Neural progenitor cell (in vitro differentiated cells): ENCODE data around the gene RAB6B. TPM values are rescaled to one million over a fixed set of nuclear protein-coding genes. Genes with fewer than 3 reads are reported as not detected.

Experiments
- DNase-seq: peaks from one replicate; pipeline ENCODE4 v3.0.0-alpha.2; 2016; ENCODE audit warnings: low spot score
- H2AFZ ChIP-seq: fragments of 200-600 bp; sonication (generic); replicated peaks from 2 replicates; pipeline ENCODE4 v1.6.1; 2016; ENCODE audit warnings: antibody characterized with exemption
- H3F3A ChIP-seq: fragments of 200-600 bp; sonication (generic); 2 replicates; pipeline ENCODE4 v1.6.1; 2016; ENCODE audit warnings: antibody characterized with exemption, low read depth
- H3K27ac ChIP-seq: fragments of 200-600 bp; sonication (generic); 2 replicates; pipeline ENCODE4 v1.5.1; 2016; ENCODE audit warnings: mild to moderate bottlenecking
- H3K27me3 ChIP-seq: fragments of 200-600 bp; sonication (generic); 2 replicates; pipeline ENCODE4 v1.6.1; 2016; ENCODE audit warnings: mild to moderate bottlenecking, moderate library complexity
- H3K36me3 ChIP-seq: fragments of 200-600 bp; sonication (generic); 2 replicates; pipeline ENCODE4 v1.5.1; 2016
- H3K4me1 ChIP-seq: fragments of 200-600 bp; sonication (generic); 2 replicates; pipeline ENCODE4 v1.6.1; 2016; ENCODE audit warnings: mixed run types
- H3K4me2 ChIP-seq: fragments of 200-600 bp; sonication (generic); 2 replicates; pipeline ENCODE4 v1.6.1; 2016
- H3K4me3 ChIP-seq: fragments of 200-600 bp; sonication (generic); 2 replicates; pipeline ENCODE4 v1.5.1; 2016
- H3K79me2 ChIP-seq: fragments of 200-600 bp; sonication (generic); 2 replicates; pipeline ENCODE4 v1.6.1; 2016; ENCODE audit warnings: low read depth
- H3K9ac ChIP-seq: fragments of 200-600 bp; sonication (generic); 2 replicates; pipeline ENCODE4 v1.6.1; 2016
- H3K9me3 ChIP-seq: fragments of 200-600 bp; sonication (generic); 2 replicates; pipeline ENCODE4 v1.5.1; 2016; ENCODE audit warnings: low read depth
- H4K20me1 ChIP-seq: fragments of 200-600 bp; sonication (generic); 2 replicates; pipeline ENCODE4 v1.6.1; 2016; ENCODE audit warnings: low read depth
- H3K27ac Mint-ChIP-seq: 3 replicates; pipeline ENCODE4 v1.8.0; 2021; ENCODE audit warnings: mixed read lengths
- H3K27me3 Mint-ChIP-seq: 2 replicates; pipeline ENCODE4 v1.8.0; 2022; ENCODE audit warnings: low read depth, mild to moderate bottlenecking, inconsistent platforms, moderate library complexity, mixed read lengths; ENCODE audit not compliant: insufficient read depth
- H3K36me3 Mint-ChIP-seq: 3 replicates; pipeline ENCODE4 v1.8.0; 2021; ENCODE audit warnings: mixed read lengths
- H3K4me1 Mint-ChIP-seq: 3 replicates; pipeline ENCODE4 v1.8.0; 2021; ENCODE audit warnings: mixed read lengths
- H3K4me3 Mint-ChIP-seq: 3 replicates; pipeline ENCODE4 v1.8.0; 2021; ENCODE audit warnings: mild to moderate bottlenecking, moderate library complexity, mixed read lengths
- H3K9me3 Mint-ChIP-seq: 3 replicates; pipeline ENCODE4 v1.8.0; 2020; ENCODE audit warnings: mixed read lengths
- CTCF ChIP-seq: fragments of 200-600 bp; sonication (generic); IDR thresholded peaks from 2 replicates; pipeline ENCODE4 v1.5.1; 2017; ENCODE audit warnings: antibody characterized with exemption, mild to moderate bottlenecking
- EZH2 ChIP-seq: fragments of 200-600 bp; sonication (generic); IDR thresholded peaks from 2 replicates; pipeline ENCODE4 v1.6.1; 2017; ENCODE audit warnings: antibody characterized with exemption, mild to moderate bottlenecking, moderate library complexity
- EZH2phosphoT487 ChIP-seq: fragments of 200-600 bp; sonication (generic); IDR thresholded peaks from 2 replicates; pipeline ENCODE4 v1.6.1; 2017; ENCODE audit warnings: antibody characterized with exemption
- total RNA-seq: library from RNA; depleted of rRNA; stranded (reverse); fragments of >200 nt; gene quantifications from 2 replicates; pipeline ENCODE4 v1.2.3, GENCODE V29; 2015; ENCODE audit warnings: low replicate concordance

Gene RAB6B
- total RNA-seq, 1 donor from 2014 or later: 7.7 TPM

GRCh38 chr3:133901847-133902246 is 6.2 kb upstream of the RAB6B start:
- no peak overlapping the region for H3K27ac ChIP-seq
- H3K9me3 Mint-ChIP-seq: no peaks in the 10 kb centered on the region
- no peak overlapping the region for H3K27ac Mint-ChIP-seq
- H3F3A ChIP-seq: no peaks in the 10 kb centered on the region
- no peak overlapping the region for H2AFZ ChIP-seq
- no peak overlapping the region for H3K4me2 ChIP-seq
- peaks cover 1% of the 10 kb centered on the region for H3K4me1 Mint-ChIP-seq
- H3K4me3 Mint-ChIP-seq: no peak overlapping the region
- H3K27me3 Mint-ChIP-seq: peaks cover 9% of the 10 kb centered on the region
- no peaks in the 10 kb centered on the region for H3K4me1 ChIP-seq
- no peaks in the 10 kb centered on the region for H3K36me3 ChIP-seq
- H3K9me3 ChIP-seq: no peaks in the 10 kb centered on the region
- no peak for DNase-seq
- H3K4me3 ChIP-seq: no peak overlapping the region
- TF ChIP-seq EZH2 (no peak), CTCF (no peak), EZH2phosphoT487 (no peak)
- no peak overlapping the region for H3K9ac ChIP-seq
- no peaks in the 10 kb centered on the region for H3K36me3 Mint-ChIP-seq
- no peaks in the 10 kb centered on the region for H3K79me2 ChIP-seq
- H3K27me3 ChIP-seq: peaks cover 27% of the 10 kb centered on the region
- no peaks in the 10 kb centered on the region for H4K20me1 ChIP-seq

- Histone ChIP-seq H3K4me3 (no peak overlapping the region), H3K79me2 (no peaks in the 10 kb centered on the region), H2AFZ (no peak overlapping the region), H3K9ac (no peak overlapping the region), H3K27me3 (peaks cover 35% of the 10 kb centered on the region), H3K4me1 (no peaks in the 10 kb centered on the region), H3K9me3 (no peaks in the 10 kb centered on the region), H3K36me3 (no peaks in the 10 kb centered on the region), H3K4me2 (no peak overlapping the region), H3K27ac (no peak overlapping the region), H3F3A (no peaks in the 10 kb centered on the region), H4K20me1 (no peaks in the 10 kb centered on the region)
- Mint-ChIP-seq H3K27me3 (peaks cover 13% of the 10 kb centered on the region), H3K4me3 (no peak overlapping the region), H3K4me1 (peaks cover 4% of the 10 kb centered on the region), H3K36me3 (no peaks in the 10 kb centered on the region), H3K9me3 (no peaks in the 10 kb centered on the region), H3K27ac (no peak overlapping the region)
- DNase-seq: no peak
- TF ChIP-seq EZH2phosphoT487 (no peak), CTCF (peak; percentile 43)
Measured at GRCh38 chr3:133901083-133901482, 5.4 kb upstream of the RAB6B start.

GRCh38 chr3:133899311-133899710 is 3.6 kb upstream of the RAB6B start:
- Mint-ChIP-seq H3K36me3 (no peaks in the 10 kb centered on the region), H3K4me3 (no peak overlapping the region), H3K27me3 (peaks cover 20% of the 10 kb centered on the region), H3K9me3 (no peaks in the 10 kb centered on the region), H3K27ac (no peak overlapping the region), H3K4me1 (peaks cover 4% of the 10 kb centered on the region)
- peaks cover 5% of the 10 kb centered on the region for H3K4me1 ChIP-seq
- peaks cover 51% of the 10 kb centered on the region for H3K27me3 ChIP-seq
- H3K36me3 ChIP-seq: no peaks in the 10 kb centered on the region
- H3K4me3 ChIP-seq: no peak overlapping the region
- TF ChIP-seq EZH2 (no peak), EZH2phosphoT487 (no peak), CTCF (no peak)
- H3K9me3 ChIP-seq: no peaks in the 10 kb centered on the region
- H3K4me2 ChIP-seq: no peak overlapping the region
- no peak for DNase-seq
- H2AFZ ChIP-seq: no peak overlapping the region
- H3F3A ChIP-seq: no peaks in the 10 kb centered on the region
- H3K9ac ChIP-seq: no peak overlapping the region
- H3K27ac ChIP-seq: no peak overlapping the region
- no peaks in the 10 kb centered on the region for H4K20me1 ChIP-seq
- H3K79me2 ChIP-seq: no peaks in the 10 kb centered on the region
